HFF-Myc (cell line): Measurements from ENCODE around the gene AADACL4.

Source experiments
- DNase-seq: peaks from one replicate; pipeline ENCODE4 v3.0.0-alpha.2; 2011; ENCODE audit warnings: low read depth; ENCODE audit errors: extremely low read depth
- H3K4me3 ChIP-seq: replicated peaks from 2 replicates; pipeline ENCODE4 v1.5.1; 2011; ENCODE audit warnings: low read depth, mild to moderate bottlenecking, control low read depth, low read length
- CTCF ChIP-seq: IDR thresholded peaks from 2 replicates; pipeline ENCODE4 v1.5.1; 2012; ENCODE audit warnings: mild to moderate bottlenecking, low read depth, low read length, control low read depth; ENCODE audit errors: missing control alignments

AADACL4 gene

GRCh38 chr1:12610305-12610935 lies 33.5 kb upstream of the AADACL4 start:
- no peak for DNase-seq
- no peak overlapping the region for H3K4me3 ChIP-seq
- TF ChIP-seq CTCF = no peak

- no peak for DNase-seq
- H3K4me3 ChIP-seq = no peak overlapping the region
- TF ChIP-seq CTCF = no peak
Measured at GRCh38 chr1:12610941-12611340, 32.9 kb upstream of the AADACL4 start.

DNA sequence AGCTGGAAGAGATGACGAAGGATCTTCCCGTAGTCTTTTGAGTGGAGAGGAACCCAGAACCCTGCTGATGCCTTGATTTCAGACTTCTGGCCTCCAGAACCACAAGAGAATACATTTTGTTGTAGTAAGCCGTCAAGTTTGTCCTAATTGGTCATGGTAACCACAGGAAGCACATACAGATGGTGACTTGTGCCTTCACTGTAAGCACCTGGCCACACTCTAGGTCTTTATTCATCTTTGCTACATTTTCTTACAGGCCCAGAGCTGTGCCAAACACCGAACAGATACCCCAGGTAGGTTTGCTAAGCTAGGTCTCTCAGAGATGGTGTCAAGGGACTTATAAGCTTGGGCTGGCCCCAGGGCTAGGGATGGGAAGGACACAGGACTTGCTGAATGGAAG lies 30.7 kb upstream of the AADACL4 start:
- H3K4me3 ChIP-seq = no peak overlapping the region
- DNase-seq = no peak
- TF ChIP-seq CTCF = no peak

- TF ChIP-seq CTCF = no peak
- no peak for DNase-seq
- no peak overlapping the region for H3K4me3 ChIP-seq
Measured at GRCh38 chr1:12614402-12615158, 29.3 kb upstream of the AADACL4 start.

DNA sequence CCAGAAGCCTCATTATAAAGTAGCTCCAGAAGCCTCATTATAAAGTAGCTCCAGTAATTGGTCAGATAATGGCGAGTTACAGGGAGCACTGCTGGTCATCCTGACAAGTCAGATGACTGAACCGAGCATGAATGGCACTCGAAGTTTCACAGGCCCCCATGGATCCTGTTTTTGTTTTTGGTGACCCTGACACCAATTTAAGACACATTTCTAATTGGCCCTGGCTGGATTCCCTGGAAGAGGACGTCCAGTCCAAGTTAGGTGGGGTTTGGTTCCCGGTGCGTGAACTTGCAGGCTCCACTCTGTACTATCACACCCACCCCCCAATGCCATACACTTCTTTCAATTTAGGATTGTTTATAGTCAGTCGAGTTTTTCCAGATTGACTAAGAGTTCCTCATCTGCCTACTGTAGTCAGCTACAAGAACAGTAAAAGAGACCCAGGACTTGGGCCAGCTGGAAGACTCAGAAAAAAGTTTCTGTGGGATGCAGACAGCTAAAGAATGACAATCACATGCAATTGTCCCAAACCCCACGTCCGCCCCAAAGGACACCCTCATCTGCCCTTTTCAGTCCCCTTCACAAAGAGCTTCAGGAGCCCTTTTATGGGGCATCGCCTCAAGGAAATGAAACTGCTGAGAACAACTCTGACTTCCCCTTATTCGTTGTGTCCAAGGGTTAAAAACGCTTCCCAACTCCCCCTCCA lies 28.6 kb upstream of the AADACL4 start:
- no peak for DNase-seq
- no peak for TF ChIP-seq CTCF
- peak overlapping the region; percentile 54 for H3K4me3 ChIP-seq

DNA sequence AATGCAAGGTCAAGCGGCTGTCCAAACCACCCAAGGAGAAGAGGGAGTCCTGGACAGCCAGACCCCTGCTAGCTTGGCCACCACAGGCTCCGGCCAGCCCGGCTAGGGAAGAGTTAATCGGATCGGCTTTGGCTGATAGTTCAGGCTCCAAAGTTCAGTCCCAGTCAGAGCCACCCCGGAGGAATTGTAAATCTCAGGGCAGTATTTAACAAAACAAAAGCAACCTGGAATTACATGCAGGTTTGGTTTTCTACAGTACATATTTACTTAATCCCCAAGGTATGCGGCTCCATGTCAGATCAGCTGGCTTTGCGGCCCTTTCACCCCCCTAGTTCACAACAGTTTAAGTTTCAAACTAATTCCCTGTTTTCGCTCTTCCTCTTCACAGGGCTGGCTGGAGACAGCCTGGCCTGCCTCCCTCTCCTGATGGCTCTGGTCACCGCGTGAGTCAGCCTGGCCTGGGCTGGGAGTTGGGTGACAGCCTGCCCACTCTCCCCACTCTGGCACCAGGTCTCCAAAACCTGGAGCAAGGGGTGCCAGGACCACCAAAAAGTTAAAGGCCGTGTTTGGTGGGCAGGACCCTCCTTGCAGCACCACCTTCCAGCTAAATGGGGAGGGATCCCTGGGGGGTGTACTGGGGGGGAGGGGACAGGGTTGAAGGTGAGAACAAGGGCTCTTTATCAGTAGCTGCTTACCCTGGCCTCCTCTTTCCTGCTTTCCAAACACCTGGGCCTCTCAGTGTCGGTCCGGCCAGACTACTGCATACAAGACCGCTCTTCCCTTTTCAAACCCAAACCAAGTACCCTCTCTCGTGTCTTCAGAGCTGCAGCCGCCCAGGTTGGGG lies 27.8 kb upstream of the AADACL4 start:
- no peak for DNase-seq
- peak overlapping the region; percentile 54 for H3K4me3 ChIP-seq
- no peak for TF ChIP-seq CTCF
